T1000 (cell line): ENCODE results near the gene MAFG.

Source experiments
- DNase-seq: peaks from one replicate; lab custom pipeline; 2025; ENCODE audit warnings: mixed read lengths; lab: John Stamatoyannopoulos, UW

Gene MAFG

DNA sequence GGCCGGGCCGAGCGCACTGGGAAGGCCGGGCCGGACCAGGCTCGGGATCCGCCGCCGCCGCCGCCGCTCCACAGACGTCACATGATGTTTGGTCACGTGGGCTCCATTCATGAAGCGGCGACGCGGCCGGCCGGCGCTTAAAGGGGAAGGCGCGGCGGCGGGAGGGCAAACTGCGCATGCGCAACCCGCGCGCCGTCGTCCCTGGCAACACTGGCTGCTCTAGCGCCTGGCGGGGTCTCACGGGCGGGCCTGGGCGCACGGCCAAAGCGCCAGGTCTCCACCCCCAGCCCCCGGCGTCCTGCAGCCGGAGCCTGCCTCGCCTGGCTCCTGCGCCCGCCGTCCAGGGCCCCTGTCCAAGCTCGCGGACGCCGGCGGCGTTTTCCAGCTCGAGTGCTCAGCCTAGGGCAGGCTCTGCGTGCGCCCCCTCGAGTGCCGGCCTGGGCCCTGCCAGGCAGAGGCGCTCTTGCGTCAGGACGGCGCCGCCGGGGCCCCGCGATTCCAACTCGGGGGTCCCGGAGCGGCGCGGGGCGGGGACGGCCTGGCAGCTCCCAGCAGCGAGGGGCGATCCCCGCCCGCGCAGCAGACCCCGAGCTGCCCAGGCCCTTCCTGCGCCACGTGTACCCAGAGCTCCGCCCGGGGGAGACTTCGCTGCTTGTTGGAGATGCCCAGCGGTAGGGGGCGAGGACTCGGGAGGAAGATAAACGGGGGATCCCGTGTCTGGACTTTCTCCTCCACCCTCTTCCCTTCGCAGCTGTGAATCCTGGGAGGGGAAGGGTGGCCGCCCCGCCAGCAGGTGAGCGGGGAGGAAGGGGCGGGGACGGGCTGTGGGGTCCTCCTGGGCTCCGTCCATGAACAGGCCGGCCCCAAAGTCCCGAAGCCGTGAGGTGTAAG is at the start of gene MAFG:
Gene MAFG, minus strand, starts transcription at position 83 of the 891 bp plus-strand sequence. CDS start 4,550 bp downstream, outside the sequence.
- DNase-seq = peak; percentile 99

DNA sequence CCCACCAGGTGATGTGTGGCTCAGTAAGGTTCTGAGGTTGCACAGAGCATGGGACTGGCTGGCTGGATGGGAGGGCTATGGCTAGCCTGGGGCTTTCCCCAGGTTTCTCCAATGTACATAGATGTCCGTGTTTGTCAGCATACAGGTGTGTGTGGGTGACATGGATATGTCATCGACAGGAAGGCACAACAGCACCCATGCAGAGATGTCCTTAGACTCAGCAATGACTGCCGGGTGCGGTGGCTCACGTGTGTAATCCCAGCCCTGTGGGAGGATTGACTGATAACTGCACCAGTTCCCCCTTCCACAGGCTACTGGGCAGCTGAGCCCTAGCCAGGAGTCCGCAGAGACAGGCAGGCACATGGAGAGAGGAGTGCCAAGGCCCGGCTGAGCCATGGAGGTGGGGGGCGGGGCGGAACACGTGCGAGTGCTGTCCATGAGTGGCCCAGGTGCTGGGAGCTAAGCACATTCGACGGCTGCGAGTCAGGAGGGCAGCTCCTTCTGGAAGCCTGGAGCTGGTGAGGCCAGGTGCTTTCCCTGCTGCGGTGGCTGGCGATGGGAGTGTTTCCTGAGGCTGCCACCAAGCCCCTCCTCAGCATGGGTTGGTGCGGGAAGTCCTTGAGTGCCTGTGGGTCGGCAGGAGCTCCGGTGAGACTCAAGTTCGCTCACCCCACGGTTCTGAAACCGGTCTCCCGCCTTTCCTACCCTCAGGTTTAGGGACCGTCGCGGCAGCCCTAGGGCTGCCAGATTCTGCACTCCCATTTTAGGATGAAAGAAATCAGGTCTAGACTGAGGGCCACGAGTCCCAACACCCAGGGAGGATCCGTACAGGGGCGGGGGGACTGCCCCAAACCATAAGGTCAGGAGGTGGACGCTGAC is 49.0 kb upstream of the MAFG start:
- no peak for DNase-seq

GRCh38 chr17:81973432-81973831 is 45.9 kb upstream of the MAFG start:
- no peak for DNase-seq

- no peak for DNase-seq
Measured at GRCh38 chr17:81968850-81969812, 41.6 kb upstream of the MAFG start.

DNA sequence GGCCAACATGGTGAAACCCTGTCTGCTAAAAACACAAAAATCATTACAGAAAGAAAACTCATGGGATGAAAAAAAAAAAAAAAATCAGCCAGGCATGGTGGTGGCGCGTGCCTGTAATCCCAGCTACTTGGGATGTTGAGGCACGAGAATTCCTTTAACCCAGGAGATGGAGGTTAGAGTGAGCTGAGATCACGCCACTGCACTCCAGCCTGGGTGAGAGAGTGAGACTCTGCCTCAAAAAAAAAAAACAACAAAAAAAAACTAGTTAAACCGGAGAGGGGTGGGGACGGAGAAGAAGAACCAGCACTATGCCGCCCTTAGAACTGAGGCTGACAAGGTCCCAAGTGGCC is 40.8 kb upstream of the MAFG start:
- no peak for DNase-seq

- DNase-seq = no peak
Measured at GRCh38 chr17:81967533-81968395, 40.2 kb upstream of the MAFG start.

GRCh38 chr17:81967244-81967532 is 39.7 kb upstream of the MAFG start:
- no peak for DNase-seq

GRCh38 chr17:81966343-81967243 is 39.1 kb upstream of the MAFG start:
- no peak for DNase-seq

DNA sequence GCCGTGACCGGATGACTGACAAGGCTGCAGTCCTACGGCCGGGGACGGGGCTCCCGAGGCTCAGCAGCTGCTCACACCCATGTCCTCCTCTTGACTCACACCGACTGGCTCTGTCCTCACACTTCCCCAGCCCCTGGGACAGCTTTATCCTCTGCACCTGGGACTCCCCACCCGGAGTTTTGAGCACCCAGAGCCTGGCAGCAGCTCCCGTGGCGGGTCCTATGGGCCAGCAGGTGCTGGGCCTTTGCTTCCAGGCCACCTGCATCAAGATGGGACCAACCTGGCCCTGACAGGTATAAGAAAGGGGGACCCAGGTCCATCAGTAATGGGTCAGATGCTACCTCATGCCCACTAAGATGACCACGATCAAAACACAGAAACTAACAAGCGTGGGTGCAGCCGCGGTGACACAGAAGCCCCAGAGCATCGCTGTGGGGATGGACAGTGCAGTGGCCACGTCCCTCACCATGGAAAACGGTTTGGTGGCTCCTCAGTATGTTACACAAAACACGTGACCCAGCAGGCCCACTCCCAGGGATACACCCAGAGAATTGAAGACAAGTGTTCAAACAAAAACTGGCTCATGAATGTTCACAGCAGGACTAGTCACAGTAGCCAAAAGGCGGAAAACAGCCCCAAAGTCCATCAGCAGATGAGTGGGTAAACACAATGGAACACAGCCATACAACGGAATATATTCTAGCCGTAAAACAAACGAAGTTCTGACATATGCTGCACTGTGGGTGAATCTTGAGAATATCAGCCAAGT is 36.7 kb upstream of the MAFG start:
- DNase-seq = no peak

DNA sequence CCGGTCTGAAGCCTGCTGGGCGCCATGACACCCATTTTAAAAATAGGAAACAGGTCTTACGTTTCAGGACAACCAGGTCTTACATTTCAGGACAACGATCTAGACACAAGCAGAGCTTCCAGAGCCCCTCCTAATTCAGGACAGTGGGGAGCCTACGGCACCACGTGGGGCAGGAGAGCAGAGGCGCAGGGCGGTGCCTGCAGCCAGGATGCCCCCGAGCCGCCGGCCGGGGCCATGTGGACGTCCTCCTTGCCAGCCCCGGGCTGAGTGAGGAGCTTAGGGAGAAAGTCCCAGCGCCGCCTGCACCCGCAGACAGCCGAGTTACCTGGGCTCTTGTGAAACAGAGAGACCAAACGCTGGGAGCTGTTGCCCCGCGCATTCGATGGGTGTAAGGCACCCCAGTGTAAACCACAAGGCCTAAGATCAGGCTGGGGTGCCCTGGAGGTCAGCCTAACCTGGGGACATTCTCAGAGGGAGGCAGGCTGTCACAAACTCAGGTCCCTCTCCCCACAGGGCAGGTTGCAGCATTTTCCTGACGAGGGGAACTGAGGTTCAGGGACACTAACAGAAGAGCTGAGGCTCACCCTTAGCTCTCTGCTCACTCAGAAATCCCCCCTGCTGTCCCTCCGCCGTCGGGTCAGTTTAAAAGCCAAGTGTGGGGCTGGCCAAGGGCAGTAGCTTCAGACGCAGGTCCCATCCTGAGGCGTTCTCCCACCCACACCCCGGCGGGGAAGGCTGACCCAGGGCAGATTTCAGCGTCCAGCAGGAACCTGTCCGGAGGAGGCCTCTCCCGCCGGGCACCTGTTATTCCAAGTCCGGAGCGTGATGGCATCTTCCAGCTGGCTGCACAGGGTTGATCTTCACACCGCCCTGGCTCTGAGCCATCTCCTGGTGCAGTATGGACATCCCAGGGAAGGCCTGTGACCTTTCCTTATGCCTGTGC is 35.2 kb upstream of the MAFG start:
- no peak for DNase-seq

GRCh38 chr17:81961521-81962498 is 34.3 kb upstream of the MAFG start:
- no peak for DNase-seq

DNA sequence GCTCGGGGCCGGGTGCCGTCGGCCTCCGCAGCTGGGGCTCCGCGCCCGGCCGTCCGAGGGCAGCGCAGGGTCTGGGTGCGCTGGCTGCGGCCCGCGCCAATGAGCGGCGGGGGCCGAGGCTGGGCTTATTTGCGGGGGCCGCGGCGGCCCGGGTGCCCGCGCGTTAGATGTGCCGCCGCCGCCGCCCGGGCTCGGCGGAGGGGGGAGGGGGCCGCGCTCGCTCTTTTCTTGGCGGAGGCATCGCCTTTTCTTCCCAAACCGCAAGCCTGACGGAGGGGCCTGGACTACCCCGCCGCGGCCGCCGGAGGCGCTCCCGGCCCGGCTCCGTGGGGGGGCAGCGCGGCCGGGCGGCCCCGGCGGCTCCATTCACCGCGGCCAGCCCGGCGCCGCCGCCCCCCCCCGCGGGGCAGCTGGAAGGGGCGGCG is 33.6 kb upstream of the MAFG start, which contains the start of gene NOTUM:
Gene NOTUM, minus strand, starts transcription at position 101 of the 425 bp plus-strand sequence. CDS start 278 bp downstream, outside the sequence.
- DNase-seq = peak; percentile 26

GRCh38 chr17:81960130-81960958 is 32.8 kb upstream of the MAFG start:
- DNase-seq = no peak

DNA sequence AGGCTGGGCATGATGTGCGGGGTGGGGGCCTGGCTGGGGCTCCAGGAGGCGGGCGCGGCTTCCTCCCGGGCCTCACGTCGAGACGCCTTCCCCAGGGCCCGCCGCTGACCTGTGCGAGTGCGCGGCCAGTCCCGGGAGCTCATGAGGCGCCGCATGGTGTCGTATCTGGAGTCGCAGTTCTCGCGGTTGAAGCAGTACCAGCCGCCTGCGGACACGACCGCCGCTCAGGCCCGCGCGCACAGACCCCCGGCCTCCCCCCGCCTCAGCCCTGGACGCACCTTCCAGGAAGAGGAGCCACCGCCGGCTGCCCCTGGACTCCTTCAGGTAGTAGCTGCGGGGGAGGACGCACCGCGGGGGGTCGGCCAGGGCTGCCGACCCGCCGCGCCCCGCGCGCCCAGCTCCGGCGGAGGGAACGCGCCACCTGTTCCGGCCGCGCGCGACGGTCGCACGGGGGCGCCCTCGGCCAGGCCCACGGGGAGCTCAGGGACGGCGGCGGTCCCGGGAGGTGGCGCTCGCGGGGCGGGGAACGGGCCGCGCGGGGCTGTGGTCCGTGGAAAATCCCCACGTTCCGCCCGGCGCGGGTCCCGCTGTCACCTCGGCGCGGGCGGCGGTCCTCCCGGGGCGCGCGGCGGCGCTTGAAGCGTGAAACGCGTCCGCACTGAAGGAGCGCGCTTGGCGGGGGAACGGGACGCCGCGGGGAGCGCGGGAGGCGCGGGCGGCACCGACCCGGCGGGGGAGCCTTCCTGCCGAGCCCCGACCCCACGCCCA is 32.0 kb upstream of the MAFG start:
- DNase-seq = peak; percentile 34
